GM12878 (cell line): Measurements from ENCODE around the gene MBOAT2. TPM values are rescaled to one million over a fixed set of nuclear protein-coding genes. Genes with fewer than 3 reads are reported as not detected.

Source experiments
- ATAC-seq: fragments of 200-7000 bp; cut with Tn5 transposase; 3 replicates; pipeline ENCODE4 v1.9.1; 2020; ENCODE audit warnings: mild to moderate bottlenecking, moderate library complexity
- BruUV-seq: library from RNA; stranded (reverse); fragments of 400-500 nt; replicated peaks from 2 replicates; lab custom pipeline; 2021; lab: Mats Ljungman, UMichigan
- CTCF ChIA-PET: fragments of 300-600 bp; sonication (Branson Sonifier 250); formaldehyde crosslinking; extraction: SDS; loops from one replicate; lab custom pipeline; 2021; ENCODE audit warnings: inconsistent platforms; lab: Yijun Ruan, JAX
- POLR2A ChIA-PET: fragments of 350-600 bp; formaldehyde crosslinking; extraction: SDS; loops from one replicate; lab custom pipeline; 2021; ENCODE audit warnings: inconsistent platforms; lab: Charles Lee
- RAD21 ChIA-PET: fragments of 300-600 bp; sonication (Branson Sonifier 250); formaldehyde crosslinking; loops from one replicate; lab custom pipeline; 2023; ENCODE audit warnings: antibody characterized with exemption; ENCODE audit not compliant: unreplicated experiment; lab: Charles Lee
- SMC1A ChIA-PET: fragments of 300-600 bp; sonication (Branson Sonifier 250); formaldehyde crosslinking; loops from one replicate; lab custom pipeline; 2023; ENCODE audit not compliant: unreplicated experiment, uncharacterized antibody; lab: Charles Lee
- DNase-seq: peaks from one replicate; pipeline ENCODE4 v3.0.0-alpha.2; 2011; ENCODE audit warnings: low read depth, low spot score
- FAIRE-seq: peaks from 3 replicates; lab custom pipeline; 2011; peaks lifted over from hg19 to GRCh38; lab: Jason Lieb, UNC
- H2AFZ ChIP-seq: 2 replicates; pipeline ENCODE4 v1.6.0; 2011; ENCODE audit warnings: low read depth, low read length, control low read depth; ENCODE audit not compliant: control insufficient read depth
- H3K27ac ChIP-seq: 2 replicates; pipeline ENCODE4 v1.5.1; 2011; ENCODE audit warnings: control low read depth; ENCODE audit not compliant: control insufficient read depth, insufficient read depth
- H3K27me3 ChIP-seq, 2 experiments: replicated peaks in 1 of 2; 2 replicates each; pipeline versions ENCODE4 v1.6.0 to v1.6.1; 2011; ENCODE audit warnings: low read length in 1 of 2; ENCODE audit not compliant: control insufficient read depth in 2 of 2, insufficient read depth in 2 of 2
- H3K36me3 ChIP-seq, 2 experiments: 2 replicates each; pipeline ENCODE4 v1.5.1; 2011; ENCODE audit warnings: low read length in 1 of 2; ENCODE audit not compliant: control insufficient read depth in 2 of 2, insufficient read depth in 2 of 2
- H3K4me1 ChIP-seq: 2 replicates; pipeline ENCODE4 v1.6.1; 2011; ENCODE audit warnings: mild to moderate bottlenecking, low read length, moderate library complexity, mixed read lengths; ENCODE audit not compliant: control insufficient read depth, insufficient read depth
- H3K4me2 ChIP-seq: 2 replicates; pipeline ENCODE4 v1.6.0; 2011; ENCODE audit warnings: control low read depth; ENCODE audit not compliant: control insufficient read depth, insufficient read depth
- H3K4me3 ChIP-seq: fragments of 200-600 bp; sonication (generic); 2 replicates; pipeline ENCODE4 v1.5.1; 2016
- H3K79me2 ChIP-seq: 2 replicates; pipeline ENCODE4 v1.6.0; 2011; ENCODE audit warnings: low read length; ENCODE audit not compliant: control insufficient read depth, insufficient read depth
- H3K9ac ChIP-seq: 2 replicates; pipeline ENCODE4 v1.8.0; 2011; ENCODE audit warnings: low read length, control low read depth, mixed read lengths; ENCODE audit not compliant: control insufficient read depth, insufficient read depth
- H3K9me3 ChIP-seq: replicated peaks from 3 replicates; pipeline ENCODE4 v1.5.1; 2011; ENCODE audit warnings: mild to moderate bottlenecking, low read length; ENCODE audit not compliant: control insufficient read depth, insufficient read depth
- H4K20me1 ChIP-seq: 2 replicates; pipeline ENCODE4 v1.6.0; 2011; ENCODE audit not compliant: control insufficient read depth, insufficient read depth
- ATF3 ChIP-seq: IDR thresholded peaks from 2 replicates; pipeline ENCODE4 v1.6.1; 2011; ENCODE audit warnings: low read depth, mild to moderate bottlenecking, low read length, moderate library complexity, borderline replicate concordance; ENCODE audit errors: extremely low read depth
- BCL11A ChIP-seq: IDR thresholded peaks from 2 replicates; pipeline ENCODE4 v1.6.1; 2011; ENCODE audit warnings: low read depth, low read length
- BMI1 ChIP-seq: fragments of 450-650 bp; IDR thresholded peaks from 2 replicates; pipeline ENCODE4 v1.6.1; 2016; ENCODE audit warnings: mild to moderate bottlenecking, moderate library complexity, borderline replicate concordance
- CEBPB ChIP-seq, 2 experiments: fragments of 150-350 bp in 1 of 2; IDR thresholded peaks; 2 replicates each; pipeline ENCODE4 v1.6.1; 2012 to 2014; ENCODE audit warnings: low read depth in 2 of 2, low read length in 2 of 2, borderline replicate concordance in 1 of 2, inconsistent platforms in 1 of 2
- CREB1 ChIP-seq: IDR thresholded peaks from 2 replicates; pipeline ENCODE4 v1.6.1; 2012; ENCODE audit warnings: low read depth, mild to moderate bottlenecking, inconsistent platforms
- DPF2 ChIP-seq: fragments of 450-650 bp; IDR thresholded peaks from 2 replicates; pipeline ENCODE4 v1.6.1; 2017; ENCODE audit warnings: mild to moderate bottlenecking
- EP300 ChIP-seq, 2 experiments: fragments of 150-350 bp in 1 of 2; IDR thresholded peaks; 2 replicates each; pipeline ENCODE4 v1.6.1; 2011 to 2012; ENCODE audit warnings: low read depth in 2 of 2, low read length in 2 of 2, borderline replicate concordance in 1 of 2, improper control_type of control experiment in 1 of 2, inconsistent platforms in 1 of 2; ENCODE audit not compliant: control insufficient read depth in 1 of 2
- FOXK2 ChIP-seq: fragments of 450-650 bp; IDR thresholded peaks from 2 replicates; pipeline ENCODE4 v1.6.1; 2017; ENCODE audit warnings: mild to moderate bottlenecking, moderate library complexity
- HCFC1 ChIP-seq: fragments of 150-350 bp; IDR thresholded peaks from 2 replicates; pipeline ENCODE4 v1.6.1; 2014; ENCODE audit warnings: low read length
- HDAC2 ChIP-seq: fragments of 200-600 bp; sonication (generic); IDR thresholded peaks from 2 replicates; pipeline ENCODE4 v1.6.1; 2017
- IRF3 ChIP-seq: fragments of 450-650 bp; IDR thresholded peaks from 2 replicates; pipeline ENCODE4 v1.6.1; 2014; ENCODE audit warnings: mild to moderate bottlenecking
- KLF5 ChIP-seq: fragments of 450-650 bp; IDR thresholded peaks from 2 replicates; pipeline ENCODE4 v1.6.1; 2014; ENCODE audit warnings: mild to moderate bottlenecking; ENCODE audit not compliant: partially characterized antibody
- MEF2B ChIP-seq: fragments of 450-650 bp; IDR thresholded peaks from 2 replicates; pipeline ENCODE4 v1.6.1; 2018; ENCODE audit warnings: mild to moderate bottlenecking, moderate library complexity; ENCODE audit not compliant: partially characterized antibody, poor library complexity, severe bottlenecking
- MLLT1 ChIP-seq: fragments of 450-650 bp; IDR thresholded peaks from 2 replicates; pipeline ENCODE4 v1.6.1; 2016; ENCODE audit warnings: mild to moderate bottlenecking
- NR2F1 ChIP-seq: fragments of 450-650 bp; conservative IDR thresholded peaks from 2 replicates; pipeline ENCODE4 v1.6.1; 2017; ENCODE audit warnings: mild to moderate bottlenecking
- NRF1 ChIP-seq: conservative IDR thresholded peaks from 2 replicates; pipeline ENCODE4 v1.6.1; 2011; ENCODE audit warnings: mild to moderate bottlenecking, low read depth, low read length, improper control_type of control experiment
- RUNX3 ChIP-seq: IDR thresholded peaks from 2 replicates; pipeline ENCODE4 v1.6.1; 2012; ENCODE audit warnings: low read length, inconsistent platforms
- SMAD5 ChIP-seq: IDR thresholded peaks from 2 replicates; pipeline ENCODE4 v1.6.1; 2016; ENCODE audit warnings: antibody characterized with exemption, low read depth
- USF2 ChIP-seq: IDR thresholded peaks from 2 replicates; pipeline ENCODE4 v1.6.1; 2011; ENCODE audit warnings: low read depth, low read length, improper control_type of control experiment, borderline replicate concordance
- YY1 ChIP-seq: IDR thresholded peaks from 2 replicates; pipeline ENCODE4 v1.6.1; 2011; ENCODE audit warnings: low read depth, mild to moderate bottlenecking, low read length
- WGBS: methylation state at CpG from one replicate; pipeline ENCODE4 v1.1.6; 2016; ENCODE audit warnings: low lambda C conversion rate; ENCODE audit not compliant: insufficient replicate concordance, insufficient coverage; ENCODE audit errors: missing lambda C conversion rate; 5-methylcytosine and 5-hydroxymethylcytosine counted together
- in situ Hi-C: fragments of 300-500 bp; cut with MboI; formaldehyde crosslinking; loops from 9 replicates; pipeline ENCODE4 v1.14.3; 2018; ENCODE audit warnings: mixed read lengths
- intact Hi-C: fragments of 100-400 bp; cut with micrococcal nuclease; formaldehyde crosslinking; loops from one replicate; pipeline ENCODE4 v1.14.2; 2022; ENCODE audit not compliant: unreplicated experiment
- polyA plus RNA-seq, 11 experiments: library from polyadenylated mRNA; depleted of rRNA in 4 of 11; unstranded in 6 of 11; stranded (reverse) in 5 of 11; fragments of >200 nt; fragmentation: Nextera tagmentation in 4 of 11; fragmentation: Illumina TruSeq in 1 of 11; extraction: Ambion mirVana in 4 of 11; extraction: Trizol in 1 of 11; gene quantifications; 1 replicate in 1 of 11; 2 replicates in 10 of 11; pipeline versions ENCODE4 v1.2.1 to v1.2.3, GENCODE V29; 2011 to 2016; ENCODE audit warnings: inconsistent platforms in 2 of 11, missing spikeins in 2 of 11, low read depth in 1 of 11
- total RNA-seq, 4 experiments: library from RNA; depleted of rRNA in 3 of 4; stranded (reverse); fragments of >200 nt in 3 of 4; fragmentation: Illumina TruSeq in 1 of 4; extraction: Trizol in 1 of 4; gene quantifications; 2 replicates each; pipeline versions ENCODE4 v1.2.1 to v1.2.3, GENCODE V29; 2013 to 2021

MBOAT2 gene
- total and polyA plus RNA-seq, 10 of the 15 experiments (the other 5 are each of a cell fraction or from before 2014, with no cell fraction given): 0.08 to 40.6 (median 1.8) TPM

- Histone ChIP-seq H3K4me3 (peak overlapping the region; percentile 48; the same call in 1 of the 2 replicates), H3K9ac (0 out of 2 replicates have a peak overlapping the region, but pooled peaks have one; percentile 18), H2AFZ (no peak overlapping the region), H3K36me3 (no peaks in the 10 kb centered on the region), H3K27ac (peak overlapping the region; percentile 56), H4K20me1 (no peaks in the 10 kb centered on the region), H3K4me1 (peaks cover 23% of the 10 kb centered on the region), H3K4me2 (peak overlapping the region; percentile 74), H3K9me3 (no peaks in the 10 kb centered on the region; the same call in 2 of the 3 replicates), H3K79me2 (peaks cover 3% of the 10 kb centered on the region), H3K27me3 (no peaks in the 10 kb centered on the region)
- DNase-seq (peak; percentile 41), FAIRE-seq (peak; percentile 27), ATAC-seq (peak; percentile 72)
- 20% methylated on average over 5 of the region's 5 CpGs for WGBS
- ChIA-PET SMC1A (interaction anchor here (0.6 to 13.0 kb wide), 23 partner anchors 9 to 230 kb away, joined by 3 to 101 read pairs (median 5); partner anchors contain the start of gene MBOAT2), POLR2A (interaction anchor here (1.4 to 2.7 kb wide), 3 partner anchors 19 to 116 kb away, joined by 4 to 18 read pairs (median 9); partner anchors contain the start of gene MBOAT2), CTCF (interaction anchor here (0.6 to 4.9 kb wide), 11 partner anchors 9 to 1926 kb away, joined by 3 to 28 read pairs (median 4); partner anchors contain the start of gene MBOAT2), RAD21 (interaction anchor here (0.9 to 4.3 kb wide), 9 partner anchors 13 to 127 kb away, joined by 3 to 52 read pairs (median 8); partner anchors contain the start of gene MBOAT2)
- intact Hi-C loops (no loop called here), in situ Hi-C loops (no loop called here)
- BruUV-seq: no TSS peak
- TF ChIP-seq USF2 (no peak), RUNX3 (0 out of 2 replicates have a peak, but pooled peaks have one; percentile 22), FOXK2 (no peak), SMAD5 (no peak), BMI1 (no peak), NR2F1 (peak; percentile 64), CREB1 (no peak), HCFC1 (no peak), ATF3 (no peak), IRF3 (no peak), CEBPB (IDR thresholded peaks at IDR 0.05; ENCODE audit: borderline replicate concordance in 1 of 2, low read depth in 2 of 2, low read length in 2 of 2) (no peak), BCL11A (0 out of 2 replicates have a peak, but pooled peaks have one; percentile 19), EP300 (IDR thresholded peaks at IDR 0.05; ENCODE audit: borderline replicate concordance in 1 of 2, control insufficient read depth in 1 of 2, low read depth in 2 of 2, low read length in 2 of 2) (peak in 1 of 2 experiments; percentile 41; a peak in 1 of 4 replicates), DPF2 (peak; percentile 58), KLF5 (no peak), YY1 (no peak), MEF2B (peak; percentile 22), MLLT1 (peak; percentile 48; the same call in 1 of the 2 replicates), NRF1 (no peak), HDAC2 (no peak)
Observed at GRCh38 chr2:8984157-8984556, 19.3 kb downstream of the MBOAT2 start.
